ENCODE measurements around the gene SLC25A31. TPM values are rescaled to one million over a fixed set of nuclear protein-coding genes. Genes with fewer than 3 reads are reported as not detected.

SLC25A31 gene
- total and polyA plus RNA-seq, 2 of the 13 experiments (the other 11 are each of a cell fraction or from before 2014, with no cell fraction given): 0.04 TPM; not detected in 1

DNA sequence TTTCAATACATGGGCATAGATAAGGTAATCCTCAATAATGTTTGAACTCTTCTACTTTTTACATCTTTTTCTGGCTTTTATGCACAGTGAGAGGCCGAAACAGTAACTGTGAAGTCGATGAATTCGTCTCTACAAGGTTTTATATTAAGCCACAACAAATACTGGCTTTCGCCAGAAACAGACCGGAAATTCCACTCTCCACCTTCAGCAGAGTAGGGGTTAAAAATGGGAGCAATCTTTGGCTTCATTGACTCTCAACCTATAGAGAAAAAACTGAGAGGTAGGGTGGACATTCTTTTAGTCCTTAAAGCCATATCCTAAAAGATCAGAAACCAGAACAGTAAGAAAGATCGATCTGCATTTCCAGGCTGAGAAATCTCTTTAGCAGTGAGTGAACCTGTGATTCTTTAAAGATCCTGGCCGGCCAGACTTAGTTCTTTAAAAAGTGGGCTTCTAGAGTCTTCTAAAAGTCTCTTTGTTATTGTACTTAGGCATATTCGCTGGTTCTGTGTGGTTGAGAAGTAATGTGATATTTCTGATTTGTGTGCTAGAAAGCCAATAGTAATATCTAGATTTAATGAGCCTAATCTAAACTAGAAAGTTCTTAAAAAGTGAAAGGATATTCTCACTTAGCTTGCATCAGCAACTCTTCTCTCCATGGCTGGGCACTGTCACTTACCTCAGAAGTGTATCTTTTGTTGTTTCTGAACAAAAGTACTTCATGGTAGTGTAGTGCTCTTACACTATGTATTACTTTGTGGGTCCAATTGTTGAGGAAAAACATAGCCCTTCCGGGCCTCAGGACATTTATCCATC, 54.0 kb downstream of the SLC25A31 start (continued):
- no peak for TF ChIP-seq TBL1XR1 (IDR thresholded peaks at IDR 0.05; ENCODE audit: borderline replicate concordance, low read length, partially characterized antibody)
- no peak for TF ChIP-seq SYNCRIP (IDR thresholded peaks at IDR 0.05; ENCODE audit: insufficient read depth, low read depth, low read length)
- TF ChIP-seq REL (CRISPR knock-in tag; conservative IDR thresholded peaks at IDR 0.05): no peak
- no peak for TF ChIP-seq ZNF660 (CRISPR knock-in tag; IDR thresholded peaks at IDR 0.05; ENCODE audit: borderline replicate concordance, low read depth)
- no peak for TF ChIP-seq ZNF674 (CRISPR knock-in tag; IDR thresholded peaks at IDR 0.05; ENCODE audit: low read depth)
- no peak for TF ChIP-seq NCOA2 (CRISPR knock-in tag; IDR thresholded peaks at IDR 0.05)
- TF ChIP-seq TCF12 (IDR thresholded peaks at IDR 0.05): no peak
- no peak for TF ChIP-seq TCF12 (CRISPR knock-in tag; IDR thresholded peaks at IDR 0.05)
- TF ChIP-seq ZNF703 (CRISPR knock-in tag; IDR thresholded peaks at IDR 0.05; ENCODE audit: borderline replicate concordance): no peak
- TF ChIP-seq ZNF629 (CRISPR knock-in tag; conservative IDR thresholded peaks at IDR 0.05): no peak
- TF ChIP-seq ZNF567 (CRISPR knock-in tag; IDR thresholded peaks at IDR 0.05; ENCODE audit: borderline replicate concordance): no peak
- TF ChIP-seq HOMEZ (CRISPR knock-in tag; IDR thresholded peaks at IDR 0.05; ENCODE audit: low read depth): 0 out of 2 replicates have a peak, but pooled peaks have one; percentile 36
- TF ChIP-seq ZNF460 (CRISPR knock-in tag; IDR thresholded peaks at IDR 0.05; ENCODE audit: borderline replicate concordance): no peak
- TF ChIP-seq SMC3 (IDR thresholded peaks at IDR 0.05; ENCODE audit: low read length): no peak
- TF ChIP-seq FOSL2 (CRISPR knock-in tag; IDR thresholded peaks at IDR 0.05): no peak
- no peak for TF ChIP-seq ZNF430 (CRISPR knock-in tag; IDR thresholded peaks at IDR 0.05)
- TF ChIP-seq RFX5 (IDR thresholded peaks at IDR 0.05; ENCODE audit: low read depth, low read length): no peak
- no peak for TF ChIP-seq POLR2A (IDR thresholded peaks at IDR 0.05; ENCODE audit: insufficient read depth in 1 of 2, low read depth in 2 of 2, low read length in 2 of 2)
- no peak for TF ChIP-seq ATF7 (IDR thresholded peaks at IDR 0.05)
- TF ChIP-seq ATF7 (CRISPR knock-in tag; IDR thresholded peaks at IDR 0.05): no peak
- TF ChIP-seq, protein P1, sequence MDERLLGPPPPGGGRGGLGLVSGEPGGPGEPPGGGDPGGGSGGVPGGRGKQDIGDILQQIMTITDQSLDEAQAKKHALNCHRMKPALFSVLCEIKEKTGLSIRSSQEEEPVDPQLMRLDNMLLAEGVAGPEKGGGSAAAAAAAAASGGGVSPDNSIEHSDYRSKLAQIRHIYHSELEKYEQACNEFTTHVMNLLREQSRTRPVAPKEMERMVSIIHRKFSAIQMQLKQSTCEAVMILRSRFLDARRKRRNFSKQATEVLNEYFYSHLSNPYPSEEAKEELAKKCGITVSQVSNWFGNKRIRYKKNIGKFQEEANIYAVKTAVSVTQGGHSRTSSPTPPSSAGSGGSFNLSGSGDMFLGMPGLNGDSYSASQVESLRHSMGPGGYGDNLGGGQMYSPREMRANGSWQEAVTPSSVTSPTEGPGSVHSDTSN (CRISPR knock-in tag; IDR thresholded peaks at IDR 0.05): no peak
- TF ChIP-seq NR2C2 (CRISPR knock-in tag; IDR thresholded peaks at IDR 0.05; ENCODE audit: borderline replicate concordance): no peak
- TF ChIP-seq ZNF446 (CRISPR knock-in tag; IDR thresholded peaks at IDR 0.05): no peak
- TF ChIP-seq GABPB1 (CRISPR knock-in tag; IDR thresholded peaks at IDR 0.05): peak; percentile 24; the same call in 1 of the 2 replicates
- TF ChIP-seq, protein P2, sequence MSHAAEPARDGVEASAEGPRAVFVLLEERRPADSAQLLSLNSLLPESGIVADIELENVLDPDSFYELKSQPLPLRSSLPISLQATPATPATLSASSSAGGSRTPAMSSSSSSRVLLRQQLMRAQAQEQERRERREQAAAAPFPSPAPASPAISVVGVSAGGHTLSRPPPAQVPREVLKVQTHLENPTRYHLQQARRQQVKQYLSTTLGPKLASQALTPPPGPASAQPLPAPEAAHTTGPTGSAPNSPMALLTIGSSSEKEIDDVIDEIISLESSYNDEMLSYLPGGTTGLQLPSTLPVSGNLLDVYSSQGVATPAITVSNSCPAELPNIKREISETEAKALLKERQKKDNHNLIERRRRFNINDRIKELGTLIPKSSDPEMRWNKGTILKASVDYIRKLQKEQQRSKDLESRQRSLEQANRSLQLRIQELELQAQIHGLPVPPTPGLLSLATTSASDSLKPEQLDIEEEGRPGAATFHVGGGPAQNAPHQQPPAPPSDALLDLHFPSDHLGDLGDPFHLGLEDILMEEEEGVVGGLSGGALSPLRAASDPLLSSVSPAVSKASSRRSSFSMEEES (CRISPR knock-in tag; IDR thresholded peaks at IDR 0.05): no peak
- no peak for TF ChIP-seq CBX5 (CRISPR knock-in tag; IDR thresholded peaks at IDR 0.05; ENCODE audit: borderline replicate concordance)
- no peak for TF ChIP-seq NFYB (CRISPR knock-in tag; IDR thresholded peaks at IDR 0.05)
- TF ChIP-seq STAG1 (CRISPR knock-in tag; IDR thresholded peaks at IDR 0.05): no peak
- no peak for TF ChIP-seq AGO1 (IDR thresholded peaks at IDR 0.05; ENCODE audit: low read depth, low read length, poor library complexity, severe bottlenecking)

All from HepG2 (cell line).